Inflammatory macrophage treated with lipopolysaccharide for 4 hours (primary cell): ENCODE data around the gene FBN1.

Experiments used
- DNase-seq: peaks from one replicate; pipeline ENCODE4 v3.0.0-alpha.2; 2020

FBN1 gene

GRCh38 chr15:48547286-48547685, 98.2 kb downstream of the FBN1 start:
- no peak for DNase-seq

- DNase-seq = no peak
Observed at GRCh38 chr15:48546296-48546695, 99.2 kb downstream of the FBN1 start.

GRCh38 chr15:48544778-48545177, 100.7 kb downstream of the FBN1 start:
- DNase-seq = no peak

- peak; percentile 3 for DNase-seq
Observed at GRCh38 chr15:48541341-48542278, 103.9 kb downstream of the FBN1 start.

GRCh38 chr15:48540756-48541155, 104.8 kb downstream of the FBN1 start:
- no peak for DNase-seq

- DNase-seq = no peak
Observed at GRCh38 chr15:48538941-48539340, 106.6 kb downstream of the FBN1 start.

GRCh38 chr15:48537271-48538113, 108.0 kb downstream of the FBN1 start:
- no peak for DNase-seq

GRCh38 chr15:48536681-48537091, 108.8 kb downstream of the FBN1 start:
- DNase-seq = no peak

- DNase-seq = no peak
Observed at GRCh38 chr15:48533982-48534381, 111.5 kb downstream of the FBN1 start.

- DNase-seq = no peak
Observed at GRCh38 chr15:48532946-48533345, 112.6 kb downstream of the FBN1 start.

GRCh38 chr15:48530528-48530927, 115.0 kb downstream of the FBN1 start:
- DNase-seq = no peak

GRCh38 chr15:48528921-48529320, 116.6 kb downstream of the FBN1 start:
- DNase-seq = no peak

GRCh38 chr15:48527517-48527916, 118.0 kb downstream of the FBN1 start:
- no peak for DNase-seq

GRCh38 chr15:48522911-48523310, 122.6 kb downstream of the FBN1 start:
- no peak for DNase-seq

GRCh38 chr15:48522123-48522522, 123.4 kb downstream of the FBN1 start:
- DNase-seq = no peak

- DNase-seq = no peak
Observed at GRCh38 chr15:48520376-48521155, 124.9 kb downstream of the FBN1 start.

GRCh38 chr15:48516121-48516520, 129.4 kb downstream of the FBN1 start:
- DNase-seq = no peak

GRCh38 chr15:48515500-48515899, 130.0 kb downstream of the FBN1 start:
- no peak for DNase-seq

GRCh38 chr15:48514103-48514816, 131.2 kb downstream of the FBN1 start:
- no peak for DNase-seq

GRCh38 chr15:48510976-48511375, 134.5 kb downstream of the FBN1 start:
- no peak for DNase-seq

- peak; percentile 47 for DNase-seq
Observed at GRCh38 chr15:48507416-48508065, 138.0 kb downstream of the FBN1 start.

- DNase-seq = no peak
Observed at GRCh38 chr15:48505067-48505466, 140.4 kb downstream of the FBN1 start.
